Adrenal gland (tissue), 5 donors: ENCODE results near the gene PGPEP1.

ENCODE experiments used
- POLR2A ChIP-seq, 2 donors: fragments of 450-650 bp; IDR thresholded peaks; one replicate each; pipeline ENCODE4 v1.6.1; 2017; ENCODE audit warnings: antibody characterized with exemption in 2 of 2, mild to moderate bottlenecking in 2 of 2, moderate library complexity in 1 of 2
- TF ChIP-seq, protein P1 (sequence below), 6 experiments: fragments of 450-650 bp in 4 of 6; fragments of 200-600 bp in 2 of 6; sonication (generic) in 1 of 6; IDR thresholded peaks; 1 replicate in 5 of 6; 2 replicates in 1 of 6; pipeline versions ENCODE4 v1.5.1 to v1.8.0; 2016 to 2021; ENCODE audit warnings: antibody characterized with exemption in 6 of 6, mild to moderate bottlenecking in 2 of 6, moderate library complexity in 1 of 6
- donor health status: DM: no; HTN: no; CAD: no.

DNA sequence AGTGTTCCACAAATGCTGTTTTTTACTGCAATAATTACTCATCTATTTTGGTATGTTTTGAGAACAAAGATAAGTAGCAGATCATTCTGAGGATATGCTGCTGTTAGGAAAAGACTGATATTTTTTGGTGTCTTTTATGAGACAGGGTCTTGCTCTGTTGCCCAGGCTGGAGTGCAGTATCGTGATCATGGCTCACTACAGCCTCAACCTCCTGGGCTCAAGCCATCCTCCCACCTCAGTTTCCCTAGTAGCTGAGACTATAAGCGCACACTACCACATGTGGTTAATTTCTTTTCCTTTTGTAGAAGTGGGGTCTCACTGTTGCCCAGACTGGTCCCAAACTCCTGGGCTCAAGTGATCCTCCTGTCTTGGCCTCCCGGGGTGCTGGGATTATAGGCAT is 27.0 kb upstream of the PGPEP1 start:
- TF ChIP-seq, protein P1, sequence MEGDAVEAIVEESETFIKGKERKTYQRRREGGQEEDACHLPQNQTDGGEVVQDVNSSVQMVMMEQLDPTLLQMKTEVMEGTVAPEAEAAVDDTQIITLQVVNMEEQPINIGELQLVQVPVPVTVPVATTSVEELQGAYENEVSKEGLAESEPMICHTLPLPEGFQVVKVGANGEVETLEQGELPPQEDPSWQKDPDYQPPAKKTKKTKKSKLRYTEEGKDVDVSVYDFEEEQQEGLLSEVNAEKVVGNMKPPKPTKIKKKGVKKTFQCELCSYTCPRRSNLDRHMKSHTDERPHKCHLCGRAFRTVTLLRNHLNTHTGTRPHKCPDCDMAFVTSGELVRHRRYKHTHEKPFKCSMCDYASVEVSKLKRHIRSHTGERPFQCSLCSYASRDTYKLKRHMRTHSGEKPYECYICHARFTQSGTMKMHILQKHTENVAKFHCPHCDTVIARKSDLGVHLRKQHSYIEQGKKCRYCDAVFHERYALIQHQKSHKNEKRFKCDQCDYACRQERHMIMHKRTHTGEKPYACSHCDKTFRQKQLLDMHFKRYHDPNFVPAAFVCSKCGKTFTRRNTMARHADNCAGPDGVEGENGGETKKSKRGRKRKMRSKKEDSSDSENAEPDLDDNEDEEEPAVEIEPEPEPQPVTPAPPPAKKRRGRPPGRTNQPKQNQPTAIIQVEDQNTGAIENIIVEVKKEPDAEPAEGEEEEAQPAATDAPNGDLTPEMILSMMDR (IDR thresholded peaks at IDR 0.05) = no peak
- TF ChIP-seq POLR2A (IDR thresholded peaks at IDR 0.05) = no peak
